ENCODE measurements around the gene IGF1R.

The IGF1R gene

GRCh38 chr15:98841419-98841970, 193.2 kb downstream of the IGF1R start:
- DNase-seq: no peak

DNA sequence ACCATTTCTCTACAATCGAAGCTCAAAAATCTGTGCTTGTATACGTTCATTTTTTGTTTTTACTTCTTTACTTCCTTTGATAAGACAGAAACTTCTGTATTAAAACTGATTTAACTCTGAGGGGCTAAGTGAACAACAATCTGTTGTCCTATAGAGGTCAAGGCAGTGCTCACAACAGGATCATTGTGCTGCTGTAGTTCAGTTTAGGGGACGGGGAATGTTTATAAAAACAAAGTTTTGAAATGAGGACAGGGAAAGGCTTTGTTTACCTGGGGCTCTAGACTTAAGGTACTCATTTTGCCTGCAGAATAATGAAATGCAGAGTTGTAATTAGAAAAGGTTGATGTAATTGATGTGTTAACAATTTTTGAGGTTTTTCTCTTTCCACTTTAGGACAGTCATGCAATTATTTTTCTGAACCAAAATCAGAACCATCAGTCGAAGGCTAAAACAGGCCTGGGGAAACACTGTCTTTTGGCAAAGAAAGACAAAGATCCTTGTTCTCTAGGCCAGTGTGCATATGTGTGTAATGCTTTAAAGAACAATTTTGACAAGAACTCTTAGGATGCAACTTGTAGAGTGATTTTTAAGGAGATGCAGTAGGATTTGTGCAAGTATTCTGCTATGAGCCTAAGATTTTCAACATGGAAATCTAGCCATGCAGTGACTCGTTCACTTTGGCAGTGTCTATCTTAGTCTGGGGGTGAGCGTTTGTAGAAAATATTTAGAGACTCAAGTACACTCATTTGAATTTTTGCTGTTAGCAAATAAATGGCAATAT, 194.0 kb downstream of the IGF1R start:
- no peak for DNase-seq

- DNase-seq: no peak
Measured at GRCh38 chr15:98842973-98843285, 194.6 kb downstream of the IGF1R start.

DNA sequence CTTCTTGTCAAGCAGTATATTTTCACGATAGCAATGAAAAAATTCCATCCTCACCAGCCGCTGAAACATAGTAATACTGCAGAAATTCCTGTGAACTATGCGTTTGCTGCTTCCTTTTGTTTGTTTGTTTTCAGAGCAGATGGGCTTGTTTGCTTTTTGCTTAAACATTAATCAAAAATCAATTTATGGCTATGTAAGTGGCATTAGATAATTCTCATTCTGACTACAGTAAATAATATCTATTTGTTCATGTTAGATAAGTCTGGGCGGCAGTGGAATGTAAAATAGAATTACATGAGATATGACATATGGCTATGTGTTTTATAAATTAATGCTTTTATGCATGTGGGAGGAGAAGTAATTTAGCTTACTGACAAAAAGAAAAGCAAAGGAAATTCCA, 195.5 kb downstream of the IGF1R start:
- DNase-seq: no peak

DNA sequence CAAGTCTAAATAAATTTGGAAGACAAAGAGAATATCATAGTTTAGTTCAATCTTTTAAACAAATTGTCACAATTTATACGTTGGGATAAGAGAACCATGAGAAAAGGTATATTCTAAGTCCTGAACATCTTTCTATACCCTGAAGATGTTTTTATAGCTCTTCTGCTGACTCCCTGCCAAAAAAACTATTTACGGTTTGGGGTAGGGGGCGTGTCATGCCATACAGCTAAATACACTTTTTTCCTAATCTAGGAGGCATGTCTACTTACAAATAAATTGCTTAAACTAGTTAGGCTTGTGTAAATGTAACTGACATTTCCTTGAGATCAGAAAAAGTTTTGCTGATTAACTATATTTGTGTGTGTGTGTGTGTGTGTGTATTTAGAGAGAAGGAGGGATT, 195.9 kb downstream of the IGF1R start:
- DNase-seq: no peak

- DNase-seq: no peak
Measured at GRCh38 chr15:98845138-98845884, 197.0 kb downstream of the IGF1R start.

DNA sequence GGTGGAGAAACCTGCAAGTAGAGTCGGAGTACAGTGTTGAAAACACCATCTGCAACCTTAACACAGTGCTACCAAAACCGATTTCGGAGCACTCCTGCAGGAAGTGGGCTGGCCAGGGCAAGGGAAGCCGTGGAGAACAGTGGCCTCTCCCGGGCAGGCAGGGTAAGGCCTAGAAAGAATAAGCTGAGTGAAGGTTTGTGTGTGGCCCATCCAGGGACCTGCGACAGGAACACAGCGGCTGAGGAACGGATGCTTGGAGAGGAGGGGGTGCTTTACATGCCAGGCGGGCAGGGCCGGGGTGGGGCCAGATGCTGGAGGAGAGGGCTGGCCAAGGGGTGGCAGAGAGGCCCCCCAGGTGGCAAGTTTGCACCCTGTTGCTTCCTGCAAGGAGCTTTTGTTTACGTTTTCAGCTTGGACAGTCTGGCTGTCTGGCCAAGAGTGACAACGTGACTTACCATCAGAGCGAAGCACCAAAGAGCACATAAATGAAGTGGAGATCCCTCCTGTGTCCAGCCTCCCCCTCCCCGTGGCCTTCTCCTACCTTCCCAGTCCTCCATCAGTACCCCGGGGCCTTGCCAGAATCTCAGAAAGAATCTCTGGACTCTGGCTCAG, 202.7 kb downstream of the IGF1R start:
- no peak for DNase-seq

GRCh38 chr15:98853161-98853560, 204.8 kb downstream of the IGF1R start:
- DNase-seq: peak; percentile 77

- DNase-seq: no peak
Measured at GRCh38 chr15:98853617-98854420, 205.5 kb downstream of the IGF1R start.

DNA sequence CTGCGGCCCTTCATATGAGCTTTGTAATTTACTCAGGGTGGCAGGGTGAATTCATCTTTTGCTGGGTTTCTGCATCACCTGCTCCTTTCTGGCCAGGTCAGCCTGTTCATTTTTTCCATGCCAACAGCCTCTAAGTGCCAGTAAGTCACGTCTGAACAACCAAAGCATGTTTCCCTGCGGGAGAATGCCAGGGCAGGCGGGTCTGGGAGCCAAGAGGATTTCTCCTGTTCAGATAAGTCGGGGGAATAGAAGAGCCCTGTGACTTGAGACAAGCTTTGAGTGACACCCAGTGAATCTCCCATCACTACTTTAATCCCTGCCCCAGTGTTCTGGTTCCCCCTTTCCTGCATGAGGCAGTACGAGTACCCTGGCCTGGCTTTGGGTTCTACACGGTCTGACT, 206.2 kb downstream of the IGF1R start:
- no peak for DNase-seq

GRCh38 chr15:98855067-98855814, 206.9 kb downstream of the IGF1R start:
- DNase-seq: no peak

GRCh38 chr15:98855815-98856531, 207.6 kb downstream of the IGF1R start:
- no peak for DNase-seq

- no peak for DNase-seq
Measured at GRCh38 chr15:98856532-98856907, 208.2 kb downstream of the IGF1R start.

GRCh38 chr15:98858610-98859023, 210.3 kb downstream of the IGF1R start:
- DNase-seq: no peak

DNA sequence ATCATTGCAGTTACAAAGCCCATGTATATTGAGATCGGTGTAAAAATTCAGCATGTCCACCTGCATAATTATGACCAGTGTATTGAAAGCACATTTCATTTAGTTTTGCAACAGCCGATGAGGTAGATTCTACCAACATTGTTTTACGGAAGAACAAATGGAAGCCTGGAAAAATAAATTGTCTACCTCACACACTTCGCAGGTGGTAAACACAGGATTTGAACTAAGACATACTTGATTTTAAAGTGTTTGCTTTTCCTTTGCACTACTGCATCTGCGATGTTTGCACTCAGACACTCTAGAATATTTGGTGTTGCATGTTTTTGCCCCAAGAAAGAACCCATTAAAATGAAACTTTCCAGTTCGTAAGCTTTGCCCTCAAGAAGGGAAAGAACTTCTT, 210.8 kb downstream of the IGF1R start:
- no peak for DNase-seq

DNA sequence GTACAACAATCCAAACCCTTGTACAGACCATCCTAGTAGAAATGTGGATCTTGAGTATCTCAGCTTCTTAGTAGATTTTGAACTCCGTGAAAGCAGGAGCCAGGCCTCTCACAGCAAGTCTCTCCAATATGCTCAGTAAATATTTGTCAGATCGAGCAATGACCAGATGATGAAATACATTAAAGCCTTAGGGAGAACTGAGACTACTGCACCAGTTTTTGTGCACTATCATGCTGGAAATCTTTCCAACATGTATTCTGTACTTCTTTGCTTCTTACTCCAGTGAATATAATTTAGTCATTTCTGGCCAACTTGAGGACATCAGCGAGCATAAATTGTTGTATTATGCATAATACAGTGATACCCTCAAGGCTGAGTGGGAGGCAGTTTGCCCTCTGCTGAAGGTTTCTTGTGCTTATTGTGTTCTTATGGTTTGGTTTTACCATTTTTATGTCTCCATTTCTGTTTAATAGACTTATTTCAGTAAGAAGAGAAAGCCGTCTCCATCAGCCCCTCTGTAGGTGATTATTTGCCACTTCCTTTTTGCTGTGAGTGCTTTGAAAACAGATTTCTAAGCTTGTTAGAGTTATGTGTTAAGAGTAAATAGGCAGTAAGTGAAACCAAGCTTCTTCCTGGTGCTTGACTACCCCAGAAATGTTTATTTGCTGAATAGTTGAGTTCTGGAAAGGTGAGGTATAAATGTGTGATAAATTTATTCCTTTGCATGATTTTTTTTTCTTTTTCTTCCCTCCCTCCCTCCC, 212.1 kb downstream of the IGF1R start:
- DNase-seq: no peak

- no peak for DNase-seq
Measured at GRCh38 chr15:98861188-98861587, 212.8 kb downstream of the IGF1R start.

DNA sequence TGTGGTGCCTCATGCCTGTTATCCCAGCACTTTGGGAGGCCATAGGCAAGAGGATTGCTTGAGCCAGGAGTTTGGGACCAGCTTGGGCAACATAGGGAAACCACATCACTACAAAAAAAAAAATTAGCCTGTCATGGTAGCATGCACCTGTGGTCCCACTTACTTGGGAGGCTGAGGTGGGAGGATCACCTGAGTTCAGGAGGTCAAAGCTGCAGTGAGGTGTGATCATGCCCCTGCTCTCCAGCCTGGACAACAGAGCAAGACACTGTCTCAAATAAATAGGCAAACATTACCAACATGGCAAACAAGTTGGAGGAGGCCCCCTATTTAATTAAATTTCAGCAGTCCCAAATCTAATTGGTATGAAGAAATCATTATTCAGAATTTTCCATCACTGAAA, 215.6 kb downstream of the IGF1R start:
- no peak for DNase-seq

DNA sequence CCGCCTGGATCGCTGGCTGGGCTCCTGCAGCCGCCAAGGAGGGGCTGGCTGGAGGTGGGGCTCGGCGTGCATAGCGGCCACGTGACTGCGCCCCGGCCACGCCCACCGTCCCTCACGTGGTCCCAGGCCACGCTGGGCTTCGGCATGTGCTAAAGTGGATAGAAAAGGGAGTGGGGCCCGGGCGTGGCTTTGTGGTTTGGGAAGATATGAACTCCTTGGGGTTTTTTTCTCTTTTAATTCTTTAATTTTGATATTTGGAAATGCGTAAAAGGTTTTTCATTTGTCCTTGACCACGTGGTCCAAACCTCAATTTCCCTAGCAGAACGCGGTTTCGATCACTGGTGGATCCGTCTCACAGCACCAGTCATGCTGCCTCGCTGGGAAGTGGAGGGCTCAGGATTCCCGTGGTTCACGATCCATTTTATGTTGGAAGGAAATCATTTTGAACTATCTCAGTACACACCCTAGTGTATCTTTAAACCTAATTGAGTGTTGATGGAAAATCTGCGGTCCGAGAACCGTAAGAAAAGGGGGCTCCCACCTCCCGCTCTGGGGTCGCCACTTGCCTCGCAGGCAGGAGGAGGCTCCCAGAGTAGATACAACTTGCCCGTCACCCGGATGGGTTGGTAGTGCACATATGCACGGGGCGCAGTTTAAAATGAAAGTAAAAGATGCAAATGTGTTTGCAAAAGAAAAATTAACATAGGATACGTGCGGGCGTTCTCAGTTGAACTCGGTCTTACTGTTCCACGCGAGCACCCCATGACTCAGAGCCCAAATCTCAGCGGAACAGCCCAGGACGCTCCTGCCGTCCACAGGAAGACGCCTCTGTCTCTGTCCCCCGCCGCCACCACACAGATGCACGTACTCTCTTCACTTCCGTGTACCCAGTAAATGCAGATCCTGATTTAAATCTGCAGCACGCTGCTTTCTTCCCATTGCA, 217.3 kb downstream of the IGF1R start:
- peak; percentile 55 for DNase-seq

DNA sequence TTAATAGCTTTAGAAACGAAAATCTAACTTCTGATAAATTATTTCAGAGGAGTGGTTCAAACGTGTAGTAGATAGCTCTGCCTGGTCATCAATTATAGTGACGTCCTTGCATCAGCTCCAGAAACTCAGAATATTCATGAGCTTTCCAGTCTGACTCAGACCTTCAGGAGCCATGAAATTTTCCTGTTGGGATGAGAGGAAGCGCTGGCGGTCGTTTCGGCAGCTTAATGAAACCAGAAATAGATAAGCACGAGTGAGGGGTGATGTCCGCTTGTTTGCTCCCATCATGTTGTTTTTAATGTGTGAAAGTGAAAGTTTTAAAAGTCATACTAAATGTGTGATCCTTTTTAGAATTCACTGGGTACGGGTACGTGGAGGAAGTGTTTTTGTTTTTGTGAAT, 218.2 kb downstream of the IGF1R start:
- DNase-seq: no peak
